GM21825 (cell line): ENCODE measurements around the gene RINL.
A peak's percentile ranks its signal among the peaks of the same experiment; 100 is the strongest.

Experiments used
- ATAC-seq: cut with Tn5 transposase; IDR thresholded peaks from one replicate; pipeline ENCODE4 v1.9.1; 2021; ENCODE audit warnings: mild to moderate bottlenecking, moderate library complexity; ENCODE audit not compliant: unreplicated experiment

Gene RINL, protein sequence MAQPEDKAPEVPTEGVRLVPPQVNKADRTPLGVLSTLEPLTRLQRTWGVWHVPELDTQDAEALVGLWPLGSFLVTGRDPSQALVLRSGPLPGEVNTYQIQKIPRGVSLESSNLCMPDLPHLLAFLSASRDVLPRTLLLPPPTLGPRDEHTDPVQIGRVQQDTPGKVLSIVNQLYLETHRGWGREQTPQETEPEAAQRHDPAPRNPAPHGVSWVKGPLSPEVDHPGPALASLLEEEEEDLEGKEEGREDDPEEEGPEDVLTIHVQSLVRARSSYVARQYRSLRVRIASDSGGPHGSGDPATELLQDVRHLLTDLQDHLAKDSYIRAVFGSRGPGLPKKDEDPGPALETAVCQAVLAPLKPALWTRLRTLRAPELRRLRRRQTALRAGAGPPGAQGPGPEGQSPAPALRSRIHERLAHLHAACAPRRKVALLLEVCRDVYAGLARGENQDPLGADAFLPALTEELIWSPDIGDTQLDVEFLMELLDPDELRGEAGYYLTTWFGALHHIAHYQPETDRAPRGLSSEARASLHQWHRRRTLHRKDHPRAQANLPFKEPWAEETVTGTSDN

DNA sequence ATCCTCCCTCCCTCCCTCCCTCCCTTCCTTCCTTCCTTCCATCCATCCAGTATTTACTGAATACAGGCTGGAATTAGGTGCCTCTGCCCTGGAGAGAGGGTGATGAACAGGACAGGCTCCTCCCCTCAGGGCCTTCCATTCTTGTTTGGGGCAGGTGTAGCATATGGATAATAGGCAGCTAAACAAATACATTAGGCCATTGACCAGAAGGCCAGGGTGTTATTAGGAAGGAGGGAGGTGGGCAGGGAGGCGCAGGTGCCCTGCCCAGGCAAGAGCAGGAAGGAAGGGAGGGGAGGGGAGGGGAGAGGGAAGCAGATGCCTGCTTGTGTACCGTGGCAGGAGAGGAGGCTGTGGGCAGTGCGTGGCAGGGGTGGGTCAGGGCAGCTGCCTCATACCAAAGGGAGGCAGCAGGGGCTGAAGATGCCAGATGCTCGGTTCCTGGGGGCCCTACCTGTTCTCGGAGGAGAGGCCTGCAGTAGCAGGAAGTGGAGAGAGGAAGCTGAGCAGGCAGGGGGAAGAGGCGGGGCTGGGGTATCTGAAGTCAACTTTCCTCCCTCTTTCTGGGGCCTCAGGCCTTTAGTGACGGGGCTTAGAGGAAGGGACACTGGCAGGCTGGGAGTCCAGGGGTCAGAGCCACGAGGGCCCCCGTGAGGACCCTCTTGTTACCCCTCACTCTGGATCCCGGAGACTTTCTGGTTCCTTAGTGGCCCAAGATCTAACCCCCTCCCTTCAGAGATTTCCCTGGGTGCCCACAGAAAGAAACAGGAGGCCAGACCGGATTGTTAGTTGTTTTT lies at the start of gene RINL:
RINL (minus strand) TSS at position 495 of the 794 bp plus-strand sequence. CDS start 1,533 bp downstream, outside the sequence.
- peak; percentile 44 for ATAC-seq

- no peak for ATAC-seq
Observed at GRCh38 chr19:38924388-38924787, 46.3 kb upstream of the RINL start.

DNA sequence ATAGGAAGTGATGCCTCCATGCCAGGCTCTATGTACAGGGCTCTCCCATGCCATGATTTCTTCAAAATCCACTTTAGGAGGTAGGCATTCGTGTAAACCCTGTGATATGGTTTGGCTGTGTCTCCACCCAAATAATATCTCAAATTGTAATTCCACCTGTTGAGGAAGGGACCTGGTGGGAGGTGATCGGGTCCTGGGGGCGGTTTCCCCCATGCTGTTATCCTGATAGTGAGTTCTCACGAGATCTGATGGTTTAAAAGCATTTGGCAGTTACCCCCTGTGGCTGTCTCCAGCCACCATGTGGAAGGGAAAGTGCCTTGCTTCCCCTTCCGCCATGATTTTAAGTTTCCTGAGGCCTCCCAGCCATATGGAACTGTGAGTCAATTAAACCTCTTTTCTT lies 44.4 kb upstream of the RINL start:
- no peak for ATAC-seq

- no peak for ATAC-seq
Observed at GRCh38 chr19:38921420-38922274, 43.6 kb upstream of the RINL start.

GRCh38 chr19:38920602-38921419 lies 42.7 kb upstream of the RINL start:
- no peak for ATAC-seq

GRCh38 chr19:38919837-38920601 lies 41.9 kb upstream of the RINL start:
- ATAC-seq: no peak

- ATAC-seq: no peak
Observed at GRCh38 chr19:38918526-38918925, 40.5 kb upstream of the RINL start.

GRCh38 chr19:38917921-38918491 lies 39.9 kb upstream of the RINL start:
- no peak for ATAC-seq

DNA sequence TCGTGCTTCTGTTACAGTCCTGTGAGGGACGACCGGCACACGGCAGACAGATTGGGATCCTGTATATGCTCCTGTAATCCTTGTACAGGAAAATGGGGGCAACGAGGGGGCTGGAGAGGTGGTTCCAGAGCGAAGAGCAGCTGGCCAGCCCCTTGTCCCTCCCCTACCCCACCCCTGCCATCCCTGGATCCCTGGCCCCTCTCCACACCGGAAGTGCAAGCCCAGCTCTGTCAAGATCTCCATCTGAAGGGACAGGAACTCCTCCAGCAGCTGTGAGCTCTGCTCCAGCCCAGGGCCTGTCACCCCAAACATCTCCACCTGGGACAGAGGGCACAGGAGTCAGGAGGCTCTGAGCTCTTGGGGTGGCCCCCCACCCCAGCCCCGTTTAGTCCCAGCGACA lies 39.4 kb upstream of the RINL start:
- ATAC-seq: no peak

GRCh38 chr19:38915329-38916321 lies 37.5 kb upstream of the RINL start:
- ATAC-seq: no peak

- ATAC-seq: no peak
Observed at GRCh38 chr19:38913958-38914357, 35.9 kb upstream of the RINL start.

DNA sequence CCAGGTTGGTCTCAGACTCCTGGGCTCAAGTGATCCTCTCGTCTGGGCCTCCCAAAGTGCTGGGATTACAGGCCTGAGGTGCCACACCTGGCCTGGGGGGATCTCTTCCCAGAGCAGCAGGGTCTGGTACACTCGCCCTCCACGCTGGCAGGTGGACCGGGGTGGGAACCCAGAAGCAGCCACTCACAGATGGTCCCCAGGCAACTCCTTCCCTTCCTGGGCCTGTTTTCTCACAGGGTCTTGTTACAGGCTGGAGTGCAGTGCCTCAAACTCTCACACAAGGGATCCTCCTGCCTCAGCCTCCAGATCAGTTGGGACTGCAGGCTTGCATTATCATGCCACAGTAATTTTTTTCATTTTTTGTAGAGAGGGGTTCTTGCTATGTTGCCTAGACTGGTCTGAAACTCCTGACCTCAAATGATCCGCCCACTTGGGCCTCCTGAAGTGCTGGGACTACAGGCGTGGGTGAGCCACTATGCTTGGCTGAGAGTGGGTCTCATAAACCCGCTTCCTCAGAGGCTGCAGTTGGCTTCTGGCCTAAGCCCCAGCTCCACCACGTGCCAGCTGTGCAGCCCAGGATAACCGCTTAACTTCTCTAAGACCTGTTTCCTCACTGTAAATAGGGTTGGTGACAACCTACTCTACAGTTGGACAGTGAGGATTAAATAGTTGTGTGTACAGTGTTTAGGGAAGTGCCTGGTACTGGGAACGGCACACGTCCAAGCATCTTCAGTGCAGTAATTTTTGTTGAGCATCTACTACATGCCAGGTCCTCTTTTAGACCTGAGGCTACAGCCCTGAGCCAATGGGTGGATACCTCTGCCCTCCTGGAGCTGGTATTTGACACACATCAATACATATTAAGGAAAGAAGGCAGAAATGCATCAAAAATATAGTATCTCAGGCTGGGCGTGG lies 34.8 kb upstream of the RINL start:
- ATAC-seq: no peak

DNA sequence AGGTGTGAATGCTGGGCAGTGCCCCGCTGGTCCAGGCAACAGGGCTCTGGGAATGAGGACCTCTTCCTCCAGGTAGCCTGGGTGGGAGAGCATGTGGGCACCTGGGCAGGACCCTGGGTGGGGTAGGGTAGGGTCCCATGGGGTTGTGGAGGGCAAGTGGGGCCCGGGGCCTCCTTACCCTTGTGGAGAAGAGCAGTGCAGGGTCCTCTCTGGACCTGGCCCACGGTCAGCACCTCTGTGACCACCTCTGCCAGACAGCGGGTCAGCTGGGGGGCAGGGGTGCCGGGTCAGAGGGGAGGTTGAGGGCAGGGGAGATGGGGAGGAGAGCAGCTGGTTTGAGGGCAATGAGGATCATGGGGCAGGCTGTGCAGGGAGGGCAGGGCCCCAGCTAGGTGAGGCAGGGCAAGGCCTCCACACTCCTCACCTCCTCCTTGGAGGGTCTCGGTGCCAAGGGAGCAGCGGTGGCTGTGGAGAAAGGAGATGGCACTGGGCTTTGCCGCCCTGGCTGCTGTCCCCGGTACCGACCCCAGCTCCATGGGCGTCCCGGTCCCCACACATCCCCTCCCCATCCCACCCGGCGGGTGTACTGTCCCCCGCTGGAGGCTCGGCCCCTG lies 33.4 kb upstream of the RINL start:
- ATAC-seq: no peak

GRCh38 chr19:38910488-38910887 lies 32.4 kb upstream of the RINL start:
- ATAC-seq: no peak

- ATAC-seq: no peak
Observed at GRCh38 chr19:38908911-38909310, 30.8 kb upstream of the RINL start.

- ATAC-seq: no peak
Observed at GRCh38 chr19:38907670-38908069, 29.6 kb upstream of the RINL start.
